DMS 273 (cell line): ENCODE measurements around the gene TSPAN1.

Experiments
- DNase-seq: peaks from one replicate; lab custom pipeline; 2025; ENCODE audit not compliant: unreplicated experiment; lab: John Stamatoyannopoulos, UW

The TSPAN1 gene

DNA sequence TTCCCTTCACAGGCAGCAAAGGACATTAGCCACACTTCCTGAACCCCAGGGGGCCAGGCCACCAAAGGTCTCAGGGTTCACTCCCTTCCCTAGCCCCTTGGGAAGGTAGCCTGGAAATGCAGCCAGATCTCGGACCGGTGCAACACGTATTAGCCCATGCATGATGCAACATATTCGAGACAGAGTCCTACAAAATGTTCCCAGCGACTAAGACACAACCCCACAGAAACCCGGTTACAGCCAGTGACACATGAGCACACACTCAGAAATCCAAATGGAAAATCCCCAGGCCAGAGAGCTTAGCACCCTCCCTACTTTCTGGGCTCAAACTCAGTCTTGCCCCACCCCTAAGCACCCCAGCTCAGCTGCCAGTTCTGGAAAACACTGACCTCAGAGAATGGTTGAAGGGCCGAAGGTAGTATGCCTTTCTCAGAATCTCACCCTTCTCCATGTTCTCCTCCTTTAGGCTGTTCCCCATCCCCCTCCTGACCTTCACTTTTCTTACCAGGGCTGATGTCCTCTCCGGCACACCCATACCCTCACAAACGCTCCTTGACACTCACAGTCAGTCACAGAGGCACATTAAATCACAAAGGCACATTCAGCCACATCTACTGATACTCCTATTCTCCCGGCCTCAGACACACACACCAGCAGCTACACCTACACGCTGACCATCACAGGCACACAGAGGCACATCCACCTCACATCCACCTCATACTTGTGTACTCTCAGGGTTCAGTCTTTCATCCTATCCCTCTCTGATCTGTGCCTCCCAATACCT lies at the start of gene TSPAN1:
TSS of gene TSPAN1 (plus strand) at position 640 of the 784 bp plus-strand sequence. CDS start 6,021 bp downstream, outside the sequence.
- no peak for DNase-seq

DNA sequence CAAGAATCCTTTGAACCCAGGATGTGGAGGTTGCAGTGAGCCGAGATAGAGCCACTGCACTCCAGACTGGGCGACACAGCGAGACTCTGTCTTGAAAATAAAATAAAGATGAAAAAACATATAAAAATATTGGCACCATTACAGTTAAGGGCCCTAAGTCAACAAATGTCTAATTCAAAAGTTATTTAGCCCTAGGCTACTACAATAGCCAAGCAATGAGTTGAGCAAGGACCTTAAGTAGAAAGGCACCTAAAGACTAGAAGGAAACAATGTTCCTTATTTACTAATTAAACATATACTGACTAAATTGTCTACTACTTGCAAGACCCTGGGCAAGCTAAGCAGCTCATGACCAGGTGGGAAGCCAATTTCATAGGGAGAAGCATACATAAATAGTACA lies 46.5 kb upstream of the TSPAN1 start:
- DNase-seq = no peak

DNA sequence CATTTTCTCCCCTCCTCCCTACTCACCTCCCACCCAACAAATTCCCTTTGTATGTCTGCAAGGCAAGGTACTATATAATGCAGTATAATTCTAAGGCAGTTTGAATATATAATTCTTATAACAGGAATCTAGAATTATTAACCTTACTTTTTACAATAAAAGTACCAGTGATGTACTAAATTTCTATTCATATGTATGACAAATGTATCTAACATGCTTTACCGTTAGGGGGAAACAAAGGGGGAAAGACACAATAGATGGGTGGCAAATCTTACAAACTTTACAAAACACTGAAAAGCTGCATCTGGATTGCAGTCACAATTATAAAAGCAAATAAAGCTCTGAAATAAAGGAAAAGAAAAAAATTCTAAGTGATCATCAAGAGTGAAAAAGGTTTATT lies 44.8 kb upstream of the TSPAN1 start:
- DNase-seq = no peak

GRCh38 chr1:46130606-46131005 lies 44.3 kb upstream of the TSPAN1 start:
- peak; percentile 29 for DNase-seq

- DNase-seq = peak; percentile 29
These were observed 43.8 kb upstream of the TSPAN1 start for GRCh38 chr1:46131093-46131492.

DNA sequence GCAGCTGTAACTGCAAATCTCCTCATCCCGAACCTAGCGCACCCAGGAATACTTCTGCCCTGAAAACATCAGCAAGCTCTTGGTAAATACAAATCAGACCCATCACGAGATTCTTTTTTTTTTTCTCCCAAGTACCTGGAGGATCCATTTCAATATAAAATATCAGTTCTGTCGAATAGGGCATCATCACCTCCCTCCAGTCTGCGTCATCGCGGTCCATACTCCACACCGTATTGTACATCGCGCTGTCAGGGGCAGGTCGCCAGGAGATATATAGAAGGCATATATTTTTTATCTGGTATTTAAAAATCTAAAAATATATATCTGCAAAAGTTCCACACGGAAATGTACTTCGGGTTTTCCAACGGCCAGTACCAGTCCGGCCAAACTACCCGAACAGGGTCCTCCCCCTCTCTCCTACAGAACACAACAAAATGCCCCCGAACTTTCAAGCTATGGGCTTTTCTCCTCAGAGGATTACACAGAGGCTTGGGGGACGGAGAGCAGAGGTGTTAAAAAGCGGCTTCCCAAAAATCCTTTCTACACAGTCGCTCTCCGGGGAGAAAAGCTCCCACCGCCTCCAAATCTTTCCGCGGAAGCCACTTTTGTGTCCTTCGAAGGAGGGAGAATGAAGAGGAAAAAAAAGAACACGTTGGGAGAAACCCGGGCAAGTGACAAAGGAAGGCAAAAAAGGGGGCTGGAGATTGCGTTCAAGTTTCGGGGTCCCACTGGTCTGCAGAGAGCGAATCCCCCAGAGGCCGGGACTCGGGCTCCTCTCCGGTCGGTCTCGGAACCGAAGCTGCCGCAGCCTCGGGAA lies 43.0 kb upstream of the TSPAN1 start:
- peak; percentile 88 for DNase-seq

DNA sequence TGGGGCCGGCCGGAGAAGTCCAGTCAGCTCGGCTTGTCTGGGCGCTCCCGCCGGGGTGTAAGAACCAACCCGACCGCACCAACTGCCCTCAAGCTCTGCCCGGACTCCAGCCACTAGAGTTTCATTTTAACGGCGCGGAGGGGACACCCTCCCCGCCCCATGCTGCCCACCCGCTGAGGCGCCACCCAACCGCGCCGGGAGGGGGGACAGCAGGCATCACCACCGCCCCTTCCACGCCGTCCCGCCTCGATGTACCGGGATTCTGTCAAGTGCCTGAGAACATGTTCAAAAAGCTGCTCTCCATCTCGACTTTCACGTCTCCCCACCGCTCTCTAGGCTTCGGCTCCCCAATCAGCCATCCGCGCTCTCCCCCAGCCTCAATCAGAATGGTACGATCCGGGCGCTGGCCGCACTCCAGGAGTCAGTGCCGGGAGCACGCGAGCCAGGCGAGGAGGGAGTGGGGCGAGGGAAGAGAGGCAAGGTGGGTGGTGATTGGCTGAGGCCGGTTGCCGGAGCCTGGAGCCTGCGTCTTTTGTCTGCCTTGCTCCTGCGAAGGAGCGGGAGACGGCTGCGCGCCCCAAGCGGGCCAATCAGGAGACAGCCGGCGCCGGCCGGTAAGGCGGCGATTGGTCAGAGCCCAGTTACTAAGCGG lies 42.2 kb upstream of the TSPAN1 start, which contains the start of gene PIK3R3:
TSS of gene PIK3R3 (minus strand) at position 101 of the 652 bp plus-strand sequence. CDS start 677 bp downstream, outside the sequence.
- DNase-seq = peak; percentile 99

GRCh38 chr1:46133181-46133658 lies 41.7 kb upstream of the TSPAN1 start:
- DNase-seq = no peak

DNA sequence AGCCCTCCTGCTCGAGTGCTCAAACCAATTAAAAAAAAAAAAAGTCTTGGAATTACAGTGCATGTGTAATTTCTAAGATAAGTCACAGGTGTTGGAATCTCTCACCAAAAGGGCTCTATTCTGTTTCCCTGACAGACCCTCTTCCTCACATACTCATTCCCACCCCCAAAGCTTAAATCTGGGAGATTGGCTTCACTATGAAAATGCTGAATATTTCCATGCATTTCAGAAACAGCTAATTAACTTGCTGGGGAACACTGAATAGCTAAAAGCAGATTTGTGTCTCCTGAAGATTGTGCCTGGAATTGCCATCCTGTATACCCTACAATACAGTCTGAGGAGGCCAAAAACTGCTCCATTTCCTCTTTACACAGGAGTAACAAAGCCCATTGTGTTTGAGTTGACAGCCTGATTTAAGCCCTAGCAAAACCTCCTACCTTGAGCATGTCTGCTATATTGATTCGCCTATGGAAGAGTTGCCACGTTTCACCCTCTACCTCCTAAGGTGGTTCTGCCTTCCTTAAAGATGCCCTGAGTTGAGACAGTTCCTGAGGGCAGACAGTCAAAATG lies 41.0 kb upstream of the TSPAN1 start:
- DNase-seq = peak; percentile 44

GRCh38 chr1:46134660-46135331 lies 40.1 kb upstream of the TSPAN1 start:
- DNase-seq = peak; percentile 76

DNA sequence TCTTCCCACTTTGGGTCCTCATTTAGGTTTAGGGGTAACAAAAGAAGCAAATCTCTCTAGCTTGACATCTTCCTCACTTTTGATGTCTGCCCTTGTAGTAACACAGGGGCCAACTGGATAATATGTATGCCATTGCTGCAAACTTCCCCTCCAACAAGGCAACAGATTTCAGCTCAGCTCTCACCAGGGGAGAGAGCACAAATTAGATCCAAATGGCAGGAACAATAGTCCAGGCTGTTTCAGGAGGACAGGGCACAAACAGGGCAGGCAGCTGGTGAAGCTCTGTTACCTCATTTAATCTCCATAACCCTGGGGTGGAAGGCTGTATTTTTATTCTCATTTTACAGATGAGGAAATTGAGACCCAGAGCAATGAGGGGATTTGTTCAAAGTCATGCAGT lies 38.2 kb upstream of the TSPAN1 start:
- DNase-seq = peak; percentile 57

DNA sequence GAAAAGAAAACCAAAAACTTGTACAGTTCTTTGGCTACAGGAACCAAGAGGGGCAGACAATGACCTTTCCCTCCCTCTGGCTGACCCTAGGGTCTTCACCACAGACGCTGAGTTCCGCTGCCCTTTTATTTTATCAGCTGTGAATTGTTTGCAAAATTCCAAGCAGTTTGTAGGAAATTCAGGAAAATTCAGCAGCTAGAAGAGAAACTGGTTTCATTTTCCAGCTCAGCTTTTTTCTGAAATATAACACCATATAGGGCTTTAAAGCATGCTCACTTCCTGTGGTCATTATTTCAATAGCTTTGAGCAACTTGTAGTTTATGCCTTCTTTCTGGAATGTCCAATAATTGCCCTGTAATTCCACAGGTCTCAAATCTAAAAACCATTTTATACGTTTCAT lies 37.0 kb upstream of the TSPAN1 start:
- DNase-seq = no peak

- DNase-seq = peak; percentile 27
These were observed 26.6 kb upstream of the TSPAN1 start for GRCh38 chr1:46148318-46148717.

DNA sequence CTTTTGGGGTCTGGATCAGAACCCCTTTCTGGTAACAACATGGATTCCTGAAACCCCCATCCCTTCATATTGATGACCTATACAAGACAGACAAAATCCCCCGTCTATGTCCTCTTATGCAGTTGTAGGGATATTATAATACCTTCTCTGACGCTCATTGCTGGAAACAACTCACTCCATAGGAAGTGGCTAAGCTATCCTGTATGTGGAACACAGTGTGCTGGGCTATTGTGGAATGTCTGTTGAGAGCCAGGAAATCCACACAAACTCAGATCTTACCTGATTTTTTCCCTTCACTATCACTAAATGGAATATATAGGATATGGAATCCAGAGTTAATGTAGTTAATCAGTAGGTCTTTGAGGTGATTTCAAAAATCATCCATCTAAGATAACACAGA lies 24.8 kb upstream of the TSPAN1 start:
- no peak for DNase-seq

DNA sequence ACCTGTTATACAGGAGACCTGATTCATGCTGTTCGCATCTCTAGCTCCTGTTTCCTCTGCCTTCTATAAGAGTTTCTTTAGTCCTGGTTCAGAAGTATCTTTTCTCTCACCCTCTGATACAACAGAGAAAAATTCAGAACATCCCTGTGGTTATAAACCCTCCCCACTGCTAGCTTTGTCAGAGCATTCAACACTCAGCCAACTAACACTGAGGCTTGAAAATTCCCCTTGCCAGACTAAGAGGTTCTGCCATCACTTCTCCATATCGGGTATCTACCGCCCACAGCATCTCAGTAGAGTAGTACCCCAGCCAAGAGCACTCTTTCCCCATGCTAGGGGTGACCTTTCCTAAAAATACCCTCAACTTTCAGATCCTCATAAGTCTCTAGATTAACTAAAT lies 22.9 kb upstream of the TSPAN1 start:
- DNase-seq = no peak

DNA sequence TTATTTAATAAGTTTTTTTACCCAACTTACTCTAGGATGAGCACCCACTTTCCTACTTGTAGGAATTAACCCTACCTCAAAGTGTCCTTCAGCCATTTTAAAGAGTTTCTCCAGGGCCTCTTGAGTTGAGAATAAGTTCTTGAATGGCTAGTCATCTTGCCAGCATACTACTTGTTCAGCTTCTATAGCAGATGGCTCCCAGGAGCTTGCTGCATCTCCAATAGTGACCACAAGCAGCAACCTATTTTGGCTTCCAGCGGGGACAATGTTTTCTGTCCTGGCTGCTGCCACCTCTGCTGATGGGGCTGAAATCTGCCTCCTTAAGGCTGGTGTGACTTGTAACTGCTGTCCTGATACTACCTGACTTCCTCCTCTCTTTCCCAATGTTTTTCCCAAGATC lies 21.7 kb upstream of the TSPAN1 start:
- no peak for DNase-seq

DNA sequence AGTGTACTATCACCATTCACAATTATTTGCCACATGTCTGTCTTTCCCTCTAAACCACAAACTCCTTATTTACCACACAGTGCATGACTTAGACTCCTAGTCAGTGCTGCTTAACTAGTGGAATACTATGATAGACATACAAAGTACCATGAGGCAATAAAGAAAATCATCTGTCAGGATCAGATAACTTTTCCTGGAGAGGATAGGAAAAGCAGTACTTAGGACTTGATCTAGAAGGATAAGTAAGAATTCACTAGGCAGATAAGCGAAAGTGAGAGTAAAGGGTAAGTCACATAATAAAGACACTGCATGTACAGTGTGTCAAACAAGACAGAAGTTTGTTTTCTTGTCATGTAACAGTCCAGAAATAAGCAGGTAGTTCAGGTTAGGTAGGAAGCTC lies 21.2 kb upstream of the TSPAN1 start:
- DNase-seq = no peak

DNA sequence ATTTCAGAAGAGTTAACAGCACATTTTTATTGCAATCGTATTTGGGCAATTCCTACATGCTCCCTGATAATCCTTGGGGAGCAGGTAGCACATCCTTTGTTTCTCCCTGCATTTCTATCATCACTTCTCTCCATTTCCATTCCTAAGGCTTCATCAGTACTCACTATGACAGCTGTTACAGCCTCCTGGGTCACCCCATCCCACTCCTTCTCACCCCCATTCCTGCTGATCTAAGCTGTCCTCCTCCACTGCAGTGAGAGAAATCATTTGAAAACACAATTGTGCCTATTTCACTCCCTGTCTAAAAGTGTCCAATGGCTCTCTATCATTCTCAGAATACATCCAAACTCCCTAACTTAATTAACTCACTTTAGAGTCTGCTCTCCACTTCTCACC lies 17.0 kb upstream of the TSPAN1 start:
- no peak for DNase-seq

DNA sequence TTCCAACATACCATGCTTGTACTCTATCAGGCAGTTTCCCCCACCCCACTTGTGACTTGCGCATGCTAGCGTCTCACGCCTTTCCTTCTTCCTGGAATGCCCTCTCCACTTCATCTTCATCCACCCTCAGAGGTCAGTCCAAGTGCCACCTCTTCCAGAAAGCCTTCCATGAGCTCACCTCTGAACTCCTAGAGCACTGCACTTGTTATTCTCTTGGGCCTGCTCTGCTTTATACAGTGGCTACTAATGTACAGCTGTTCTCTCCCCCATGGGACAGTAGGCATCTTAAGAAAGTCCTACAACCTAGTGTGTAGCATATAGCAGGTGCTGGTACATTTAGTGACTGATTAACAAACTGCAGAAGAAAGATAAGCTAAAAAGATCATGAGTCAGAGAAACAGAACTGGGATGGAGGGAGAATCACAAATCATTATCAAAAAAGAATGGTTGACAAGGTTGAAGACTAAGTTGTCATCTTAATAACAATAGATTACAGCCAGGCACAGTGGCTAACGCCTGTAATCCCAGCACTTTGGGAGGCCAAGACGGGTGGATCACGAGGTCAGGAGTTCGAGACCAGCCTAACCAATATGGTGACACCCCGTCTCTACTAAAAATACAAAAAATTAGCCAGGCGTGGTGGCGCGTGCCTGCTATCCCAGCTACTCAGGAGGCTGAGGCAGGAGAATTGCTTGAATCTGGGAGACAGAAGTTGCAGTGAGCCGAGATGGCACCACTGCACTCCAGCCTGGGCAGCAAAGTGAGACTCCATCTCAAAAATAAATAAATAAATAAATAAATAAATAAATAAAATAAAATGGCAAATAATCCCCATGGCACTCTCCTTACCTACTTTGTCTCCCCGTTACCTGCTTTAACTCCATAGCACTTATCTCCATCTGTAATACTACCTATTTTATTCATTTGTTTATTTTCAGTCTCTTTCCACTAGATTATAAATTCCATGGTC lies 16.3 kb upstream of the TSPAN1 start:
- DNase-seq = no peak
